HuH-7.5 (cell line): ENCODE measurements around the gene LCP2.

ENCODE experiments used
- DNase-seq: peaks from one replicate; pipeline ENCODE4 v3.0.0; 2011; ENCODE audit warnings: low spot score

LCP2 gene

DNA sequence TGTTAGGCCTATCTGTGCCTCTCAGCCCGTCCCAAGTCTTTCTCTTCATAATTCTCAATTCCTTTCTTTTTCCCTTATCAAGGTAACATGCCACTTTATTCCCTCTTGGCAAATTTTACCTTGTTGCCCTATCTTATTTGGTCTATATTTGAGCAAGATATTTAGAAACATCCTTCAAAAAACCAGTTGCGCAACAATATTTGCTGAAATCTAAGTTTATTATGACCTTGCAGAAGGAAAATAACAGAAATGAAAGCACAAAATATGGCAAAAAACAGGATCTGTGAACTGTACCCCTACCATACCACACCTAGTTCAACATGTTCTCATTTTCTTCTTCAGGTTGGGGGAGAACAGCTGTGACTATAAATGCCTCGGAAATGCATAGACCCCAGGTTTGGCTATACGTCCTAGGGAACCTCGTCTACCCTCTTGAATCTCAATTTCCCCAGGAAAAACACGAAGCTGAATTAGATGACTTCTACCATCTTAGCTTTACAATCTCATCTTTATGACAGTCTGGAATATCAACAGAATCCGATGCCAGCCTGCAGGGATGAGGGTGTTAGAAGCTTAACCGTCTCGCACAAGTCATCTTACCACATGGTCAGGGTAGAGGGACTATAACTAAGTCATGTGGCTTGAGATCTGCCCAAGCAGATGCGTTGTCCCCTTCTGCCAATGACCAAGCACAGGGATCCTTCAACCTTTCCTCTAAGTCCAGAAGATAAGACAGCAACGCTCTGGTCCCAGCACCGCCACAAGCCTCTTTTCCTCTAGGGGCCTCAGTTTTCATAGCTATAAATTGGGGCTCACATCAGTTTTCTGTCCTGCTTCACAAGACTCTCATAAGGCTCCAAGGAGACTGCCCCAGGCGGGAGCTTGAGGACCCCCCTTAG, 1.3 kb downstream of the LCP2 start:
- no peak for DNase-seq

DNA sequence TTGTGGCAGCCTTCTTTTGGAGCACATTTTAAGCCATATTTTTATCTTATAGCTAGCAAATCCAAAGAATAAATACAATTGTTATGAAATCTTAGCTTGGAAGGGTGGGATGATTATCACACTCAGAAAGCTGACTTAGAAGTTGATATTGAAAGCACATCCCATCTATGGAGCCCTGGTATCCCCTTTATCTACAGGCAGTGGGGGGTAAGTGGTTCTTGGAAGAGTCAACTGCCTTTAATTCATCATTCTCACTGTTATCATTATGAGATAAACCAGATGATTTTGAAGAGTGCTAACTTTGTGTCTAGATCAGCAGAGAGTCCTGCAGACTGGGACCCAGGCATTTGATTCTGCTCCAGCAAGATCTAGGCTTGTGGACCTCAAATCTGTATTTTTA, 3.0 kb downstream of the LCP2 start:
- no peak for DNase-seq

DNA sequence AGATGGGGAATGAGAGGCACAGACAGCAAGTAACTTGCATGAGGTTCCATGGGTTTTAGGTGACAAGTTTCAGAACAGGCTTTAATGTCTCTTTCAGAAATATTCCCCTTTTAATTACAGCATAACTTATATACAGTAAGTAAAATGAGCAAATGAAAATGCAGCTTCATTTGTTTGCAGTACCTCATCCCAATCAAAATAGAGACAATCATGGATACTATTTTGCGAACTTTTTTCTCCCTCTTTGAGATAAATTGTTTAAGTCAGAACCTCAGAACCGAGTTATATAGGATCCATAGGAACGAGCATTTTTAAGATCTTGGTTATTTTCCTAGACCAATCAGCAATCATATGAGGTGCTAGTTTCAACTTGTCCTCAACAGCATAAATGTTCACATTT, 3.5 kb downstream of the LCP2 start:
- DNase-seq: no peak

DNA sequence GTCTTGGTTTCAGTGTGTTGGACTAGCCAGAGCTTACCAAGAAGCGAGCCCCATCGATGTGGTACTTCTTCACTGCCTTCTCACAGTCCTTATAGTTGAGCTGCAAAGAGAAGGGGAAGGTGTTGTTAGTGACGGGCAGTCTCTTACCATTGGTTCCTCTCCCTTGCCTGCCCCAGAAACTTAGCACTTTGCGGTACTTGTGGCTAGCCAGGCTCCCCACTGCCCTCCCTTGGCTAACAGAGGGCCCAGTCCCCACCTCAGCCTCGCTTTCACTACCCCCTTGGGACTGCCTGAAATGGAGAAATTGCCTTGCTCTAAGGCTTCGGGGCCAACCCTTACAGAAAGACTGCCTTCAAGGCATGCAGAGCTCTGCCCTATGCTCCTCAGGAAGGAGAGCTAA, 4.3 kb downstream of the LCP2 start:
- DNase-seq: no peak

DNA sequence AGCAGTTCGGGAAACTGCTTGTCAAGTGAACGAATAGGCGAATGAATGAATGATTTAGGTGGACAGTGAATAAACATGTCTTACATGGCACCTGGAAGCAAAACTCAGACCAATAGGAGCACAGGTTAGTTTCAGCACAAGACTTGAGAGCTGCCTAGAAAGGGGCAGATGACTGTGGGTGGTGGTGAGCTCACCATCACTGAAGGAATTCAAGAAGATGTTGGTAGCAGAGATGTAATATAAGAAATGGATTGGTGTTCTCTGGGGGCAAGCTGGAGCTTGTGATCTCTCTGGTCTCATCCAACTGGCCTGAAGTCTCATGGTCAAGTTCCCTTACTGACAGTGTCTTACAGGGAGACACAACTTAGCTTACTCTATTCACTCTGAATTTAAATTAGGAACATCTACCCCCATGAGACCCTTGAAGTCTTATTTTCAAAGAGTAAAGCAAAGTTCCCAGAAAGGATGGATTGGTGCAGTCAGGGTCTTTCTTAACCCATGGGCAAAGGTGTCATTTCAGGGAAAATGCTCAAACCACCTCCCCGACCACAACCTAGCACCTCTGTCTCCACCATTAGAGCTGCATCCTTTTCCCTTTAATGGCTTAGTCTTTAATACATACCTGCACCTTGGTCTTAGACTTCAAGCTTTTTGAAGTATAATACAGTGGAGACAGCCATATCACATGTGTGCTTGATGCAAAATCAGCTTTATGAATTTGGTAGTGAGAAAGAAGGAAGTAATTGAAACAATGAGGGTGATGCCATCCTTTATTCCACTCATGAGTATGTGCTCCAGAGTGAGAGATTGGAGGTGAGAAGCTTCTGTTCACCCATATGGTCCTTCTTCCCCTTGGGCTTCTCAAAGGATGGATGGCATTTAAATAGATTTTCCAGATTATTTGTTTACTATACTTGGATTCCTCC, 5.1 kb downstream of the LCP2 start:
- DNase-seq: no peak

DNA sequence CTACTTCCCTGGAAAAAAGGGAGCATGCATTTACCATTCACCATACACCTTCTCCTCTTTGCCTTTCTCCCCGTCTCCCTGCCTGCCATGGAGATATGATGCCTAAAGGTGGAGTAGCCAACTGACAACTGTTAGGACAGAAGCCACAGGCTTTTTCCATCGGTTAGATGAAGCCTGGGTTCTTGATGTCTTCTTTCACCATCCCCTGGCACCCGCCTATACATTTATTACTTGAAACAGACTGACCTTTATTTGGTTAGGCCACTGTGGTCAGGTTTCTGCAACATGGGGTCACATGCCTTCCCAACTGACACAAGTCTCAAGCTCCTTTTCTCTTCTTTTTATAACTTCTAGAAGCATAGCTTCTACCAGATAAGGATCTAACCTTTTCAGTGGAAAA, 7.1 kb downstream of the LCP2 start:
- no peak for DNase-seq

DNA sequence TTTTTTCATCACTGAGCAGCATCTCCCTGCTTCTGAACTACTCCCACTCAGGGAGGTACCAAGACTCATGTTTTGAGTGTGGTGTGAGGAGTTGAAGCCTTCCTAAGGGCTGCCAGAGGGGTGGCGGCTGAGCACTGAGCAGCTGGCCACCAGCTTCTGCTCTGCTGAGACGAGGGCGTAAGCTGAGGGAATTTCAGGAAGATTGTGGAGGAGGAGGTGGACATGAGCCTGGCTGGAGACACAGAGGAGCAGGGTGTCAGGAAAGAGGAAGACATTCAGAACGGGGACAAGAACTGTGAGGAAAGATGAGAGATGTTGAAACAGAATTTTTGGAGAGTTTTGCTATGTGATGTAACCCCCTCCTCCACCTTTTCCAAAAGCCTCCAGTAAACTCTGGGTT, 7.8 kb downstream of the LCP2 start:
- no peak for DNase-seq

DNA sequence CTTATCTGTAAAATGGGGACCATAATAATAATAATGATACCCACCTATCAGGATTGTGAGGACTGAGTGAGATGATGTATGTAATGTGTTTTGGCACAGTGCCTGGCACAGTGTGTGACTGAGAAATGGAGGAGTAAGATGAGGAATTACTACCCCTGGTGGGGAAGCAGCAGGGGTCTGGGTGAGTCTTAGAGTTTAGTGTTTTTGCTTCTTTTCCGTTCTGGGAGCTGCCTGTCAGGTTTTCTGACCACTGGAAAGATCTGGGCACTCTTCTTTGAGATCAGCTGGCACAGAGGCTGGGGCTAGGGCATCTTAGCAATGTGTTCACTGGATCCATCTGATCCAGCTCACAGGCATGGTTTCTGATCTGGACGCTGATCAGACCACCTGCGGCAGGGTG, 8.5 kb downstream of the LCP2 start:
- no peak for DNase-seq

DNA sequence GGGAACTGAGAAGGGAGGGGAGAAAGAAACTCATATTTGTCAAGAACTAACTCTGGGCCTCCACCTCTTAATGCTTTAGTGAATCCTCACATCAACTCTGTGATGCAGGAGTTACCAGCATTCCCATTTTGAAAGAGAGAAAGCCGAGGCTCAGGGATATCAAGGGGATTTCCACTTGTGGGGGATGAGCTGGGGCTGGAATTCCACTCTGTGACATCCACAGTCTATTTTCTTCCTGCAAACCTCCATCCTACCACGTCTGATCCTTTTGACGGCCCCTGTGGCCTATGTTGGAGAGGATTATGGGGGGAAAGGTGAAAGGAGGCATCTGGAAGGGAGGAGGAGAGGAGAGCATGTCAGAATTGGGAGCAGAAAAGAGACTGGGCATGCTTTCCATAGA, 9.0 kb downstream of the LCP2 start:
- DNase-seq: no peak

DNA sequence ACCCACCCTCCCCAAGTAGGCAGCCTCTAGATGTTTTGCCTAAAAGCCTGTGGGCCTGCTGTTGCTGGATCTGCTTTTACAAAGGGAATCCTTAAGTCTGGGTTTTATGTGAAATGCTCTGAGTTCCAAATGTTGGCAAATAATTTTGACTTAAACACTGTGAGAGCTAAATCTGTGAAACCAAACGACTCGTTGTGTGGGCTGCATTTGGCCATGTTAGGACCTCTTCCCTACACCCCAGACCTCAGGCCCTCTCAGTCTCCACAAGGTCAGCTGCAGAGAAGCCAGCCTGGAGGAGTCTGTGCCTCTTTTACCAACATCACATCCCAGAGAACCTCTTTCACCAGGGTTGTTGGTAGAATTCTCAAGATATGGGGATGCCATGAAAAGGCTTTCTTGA, 9.4 kb downstream of the LCP2 start:
- no peak for DNase-seq

DNA sequence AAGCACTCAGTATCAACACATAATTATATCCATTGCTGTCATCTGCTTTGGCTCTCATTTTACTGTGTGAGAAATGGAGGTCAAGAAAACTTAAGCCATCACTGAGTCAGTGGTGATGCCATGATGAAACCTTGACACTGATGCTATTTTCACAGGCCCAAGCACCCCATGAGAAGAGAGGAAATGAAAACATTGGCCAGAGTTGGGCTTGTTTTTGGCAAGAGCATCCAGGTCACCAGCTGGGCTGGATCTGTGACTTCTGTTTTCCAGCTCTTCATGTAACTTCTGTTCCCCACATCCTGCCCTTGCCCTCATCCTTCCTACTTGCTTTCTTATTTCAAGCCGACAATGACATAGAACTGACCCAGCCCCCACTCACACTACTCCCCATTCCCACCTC, 10.0 kb downstream of the LCP2 start:
- DNase-seq: no peak

DNA sequence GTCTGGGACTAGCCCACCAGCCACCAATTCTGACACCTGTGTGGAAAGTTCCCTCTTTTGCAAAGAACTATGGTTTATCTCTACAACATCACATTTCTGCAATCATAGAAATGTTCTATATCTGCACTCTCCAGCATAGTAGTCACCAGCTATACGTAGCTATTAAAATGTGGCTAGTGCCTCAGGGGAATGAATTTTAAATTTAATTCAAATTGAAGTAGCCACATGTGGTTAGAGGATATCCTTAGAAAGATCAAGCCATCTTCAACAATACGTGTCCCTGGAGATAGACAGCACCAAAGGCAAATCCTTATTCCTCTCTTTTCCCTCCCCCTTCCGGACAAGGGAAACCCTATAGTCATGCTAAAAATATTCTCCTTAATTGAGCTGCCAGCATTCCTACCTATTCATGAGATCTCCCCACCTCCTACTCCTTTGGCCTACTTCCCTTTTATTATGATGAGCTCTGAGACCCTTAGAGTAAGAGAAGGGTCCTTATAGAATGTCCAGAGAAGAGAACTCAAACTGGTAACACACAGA, 11.1 kb downstream of the LCP2 start:
- DNase-seq: no peak

DNA sequence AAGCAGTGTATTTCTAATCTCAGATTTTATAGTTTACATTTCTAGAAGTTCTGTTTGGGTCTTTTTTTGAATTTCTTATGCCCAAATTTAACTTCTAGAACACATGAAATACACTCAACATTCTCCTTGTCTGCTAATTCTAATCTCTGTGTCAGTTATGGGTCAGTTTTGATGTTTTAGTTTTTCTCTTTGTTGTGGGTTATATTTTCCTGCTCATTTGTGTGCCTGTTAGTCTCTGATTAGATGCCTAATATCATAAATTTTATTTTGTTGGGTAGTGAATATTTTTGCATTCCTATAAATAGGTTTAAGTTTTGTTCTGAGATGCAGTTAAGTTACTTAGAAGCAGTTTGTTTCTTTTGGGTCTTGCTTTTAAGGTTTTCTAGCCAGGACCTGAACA, 12.4 kb downstream of the LCP2 start:
- no peak for DNase-seq

DNA sequence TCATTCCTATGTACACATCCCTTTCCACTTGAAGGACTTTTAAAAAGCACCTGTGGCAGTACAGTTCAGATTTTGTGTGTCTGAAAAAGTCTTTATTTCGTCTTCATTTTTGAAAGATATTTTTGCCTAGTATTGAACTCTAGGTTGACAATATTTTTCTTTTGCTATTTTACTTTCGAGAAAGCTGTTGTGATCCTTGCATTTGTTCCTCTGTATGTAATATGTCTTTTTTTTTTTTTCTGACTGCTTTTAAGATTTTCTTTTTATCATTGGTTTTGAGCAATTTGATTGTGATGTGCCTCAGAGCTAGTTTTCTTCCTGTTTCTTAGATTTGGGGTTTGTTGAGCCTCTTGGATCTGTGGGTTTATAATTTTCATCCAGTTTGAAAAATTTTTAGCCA, 13.3 kb downstream of the LCP2 start:
- no peak for DNase-seq

DNA sequence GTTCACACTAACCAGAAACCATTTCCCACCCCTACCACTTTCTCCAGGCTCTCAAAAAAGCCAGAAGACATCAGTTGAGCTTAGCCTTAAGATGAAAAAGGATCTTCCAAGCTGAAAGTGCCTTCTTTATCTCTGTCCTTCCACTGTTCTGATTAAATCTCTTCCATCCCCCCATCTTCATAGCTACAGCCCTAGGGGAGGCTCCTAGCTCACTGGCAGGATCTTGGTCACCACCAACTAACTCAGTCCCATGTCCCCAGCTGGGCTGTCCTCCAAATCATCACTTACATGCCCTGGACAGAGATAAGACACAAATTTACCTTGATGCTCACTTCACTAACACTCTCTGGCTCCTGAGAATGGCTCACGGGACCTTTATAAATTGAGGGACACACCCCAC, 14.3 kb downstream of the LCP2 start:
- DNase-seq: no peak

DNA sequence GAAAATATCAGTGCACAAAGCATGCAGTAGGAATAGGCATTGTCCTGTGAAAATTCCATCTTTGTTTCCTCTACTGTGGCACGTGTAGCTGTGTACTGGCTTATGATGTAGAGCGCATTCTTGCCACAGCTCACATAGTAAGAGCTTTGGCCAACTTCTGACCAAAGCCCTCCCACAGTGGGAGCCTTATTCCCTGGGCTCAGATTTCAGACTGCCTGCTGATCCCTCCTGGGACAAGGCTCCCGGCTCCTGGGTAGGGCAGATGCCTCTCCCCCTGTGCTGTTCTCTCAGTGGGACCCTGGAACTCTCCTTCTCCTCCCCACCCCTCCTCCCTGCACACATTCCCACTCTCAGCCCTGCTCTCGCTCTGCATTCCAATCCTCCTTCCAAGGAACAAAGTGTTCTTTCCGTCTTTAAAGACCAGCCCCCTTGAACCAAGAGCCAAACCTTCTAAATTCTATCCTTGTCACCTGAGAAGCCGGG, 17.5 kb downstream of the LCP2 start:
- DNase-seq: no peak

DNA sequence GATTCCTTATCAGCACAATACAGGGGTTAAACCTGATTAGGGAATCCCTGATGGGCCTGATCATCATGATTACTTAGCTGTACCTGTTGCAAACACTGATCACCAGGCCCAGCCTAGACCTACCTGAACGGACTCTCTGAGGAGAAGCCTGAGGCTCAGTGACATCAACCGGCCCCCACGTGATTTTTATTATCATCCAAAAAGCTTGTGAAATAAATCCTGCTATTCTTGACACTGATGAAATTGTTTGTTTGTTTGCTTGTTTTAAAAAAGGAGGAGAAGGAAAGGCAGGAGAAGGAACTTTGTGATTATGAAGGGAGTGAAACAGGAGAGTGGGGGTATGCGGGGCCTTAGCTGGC, 18.1 kb downstream of the LCP2 start:
- no peak for DNase-seq

DNA sequence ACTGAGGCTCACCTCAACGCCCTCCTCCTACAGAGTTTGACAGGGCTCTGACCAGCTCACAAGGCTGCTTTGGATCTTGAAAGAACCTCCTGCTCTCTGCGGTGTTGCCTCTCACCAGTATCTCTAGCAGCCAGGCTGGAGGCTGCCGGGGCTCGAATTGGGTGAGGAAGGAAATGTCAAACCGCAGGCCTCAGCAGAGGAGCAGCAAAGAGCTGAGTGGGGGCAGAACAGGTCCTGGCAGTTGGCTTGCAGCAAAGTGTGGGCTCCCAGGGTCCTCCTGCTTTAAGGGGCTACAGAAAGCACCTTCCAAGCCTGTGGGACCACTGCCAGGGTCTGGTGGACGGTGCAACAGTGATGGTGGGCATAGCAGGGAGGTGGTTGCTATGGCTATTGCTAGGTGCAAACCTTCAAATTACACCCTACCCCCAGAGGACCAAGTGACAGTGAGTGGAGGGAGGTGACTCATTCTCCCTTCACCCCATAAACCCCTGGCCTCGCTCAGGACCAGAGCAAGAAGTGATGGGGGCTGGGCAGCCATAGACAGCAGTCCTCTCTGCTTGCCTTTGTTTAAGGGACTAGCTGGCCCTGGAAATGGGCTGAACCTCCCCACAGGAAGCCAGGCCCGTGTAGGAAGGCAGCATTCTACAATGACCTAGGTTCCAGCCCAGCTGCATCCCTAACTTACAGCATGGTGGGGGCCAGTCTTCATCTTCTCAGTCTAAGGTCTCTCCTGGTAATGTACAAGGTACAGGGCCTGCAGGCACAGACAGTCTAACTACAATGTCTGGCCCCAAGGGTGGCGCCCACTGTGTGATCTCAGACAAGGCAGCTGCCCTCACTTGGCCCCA, 18.7 kb downstream of the LCP2 start:
- DNase-seq: no peak

DNA sequence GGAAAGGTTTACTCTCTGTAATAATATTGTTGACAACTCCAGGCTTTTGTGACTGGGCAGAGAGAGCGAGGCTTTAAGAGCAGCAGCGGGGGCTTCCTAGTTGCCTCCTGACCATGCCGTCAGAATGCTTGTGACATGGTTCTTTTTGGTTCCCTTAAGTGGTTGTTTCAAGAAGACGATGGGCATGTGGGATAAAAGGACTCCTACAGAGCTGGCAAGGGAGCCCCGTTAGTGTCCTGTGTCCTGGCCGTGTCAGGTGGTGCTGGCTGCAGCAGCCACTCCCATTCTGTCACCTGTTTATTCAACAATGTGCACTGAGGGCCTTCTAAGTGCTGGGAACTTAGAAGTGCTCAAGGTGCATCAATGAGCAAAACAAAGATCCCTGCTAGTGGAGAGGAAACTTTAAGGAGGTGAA, 19.7 kb downstream of the LCP2 start:
- no peak for DNase-seq

DNA sequence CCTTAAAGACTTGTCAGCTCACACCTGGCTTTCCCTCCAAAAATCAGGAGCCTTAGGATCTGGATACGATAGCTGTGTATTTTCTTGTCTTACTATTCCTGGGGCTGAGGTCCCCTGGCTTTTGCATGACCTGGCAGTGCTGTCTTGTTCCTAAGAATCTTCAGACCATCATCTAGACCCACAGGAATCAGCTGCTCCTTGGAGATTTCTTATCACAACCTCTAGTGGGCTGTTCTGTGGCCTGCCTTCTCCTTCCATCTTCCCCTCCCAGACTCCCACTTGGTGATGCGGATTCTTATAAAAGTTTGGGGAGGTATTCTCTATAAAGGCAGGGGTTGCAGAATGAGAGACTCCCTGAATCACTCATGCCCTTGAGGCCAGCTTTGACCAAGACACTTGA, 21.4 kb downstream of the LCP2 start:
- no peak for DNase-seq

DNA sequence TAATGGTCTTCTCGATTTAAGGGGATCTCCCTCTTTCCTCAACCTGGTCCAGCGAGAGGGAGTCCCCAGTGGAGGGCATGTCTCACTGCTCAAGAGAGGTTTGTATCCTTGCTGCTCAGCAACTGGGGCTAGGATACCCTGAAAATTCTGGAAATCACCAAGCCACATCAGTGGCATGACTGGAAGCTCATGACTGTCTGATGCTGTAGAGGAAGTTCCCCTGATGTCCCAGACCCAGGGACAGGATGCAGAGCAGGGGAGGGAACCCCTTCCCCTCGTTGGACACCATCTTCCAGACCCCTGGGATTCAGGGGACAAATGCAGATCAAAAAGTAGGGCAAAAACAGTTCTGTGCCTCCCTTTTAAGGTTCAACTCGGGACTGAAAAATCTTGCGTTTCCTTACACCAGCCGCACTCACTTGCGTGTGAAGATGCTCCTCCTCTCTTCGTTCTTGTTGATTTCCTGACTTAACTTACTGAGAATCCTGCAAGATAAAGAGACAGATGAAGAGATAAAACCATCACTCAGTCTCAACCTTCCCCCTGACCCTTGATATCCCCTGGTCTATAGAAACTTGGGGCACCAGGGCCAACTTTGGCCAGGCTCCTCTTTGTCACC, 22.1 kb downstream of the LCP2 start:
- DNase-seq: no peak
